ENCODE results near the gene BTBD6. TPM values are rescaled to one million over a fixed set of nuclear protein-coding genes. Genes with fewer than 3 reads are reported as not detected.
"Not testable (repeated sequence)": the region's sequence is repeated elsewhere in the genome, so short reads cannot be mapped to it uniquely, and the experiment has no call there.

The BTBD6 gene
- total and polyA plus RNA-seq, 5 donors from 2014 or later: 4.6 to 39.4 (median 12.8) TPM

DNA sequence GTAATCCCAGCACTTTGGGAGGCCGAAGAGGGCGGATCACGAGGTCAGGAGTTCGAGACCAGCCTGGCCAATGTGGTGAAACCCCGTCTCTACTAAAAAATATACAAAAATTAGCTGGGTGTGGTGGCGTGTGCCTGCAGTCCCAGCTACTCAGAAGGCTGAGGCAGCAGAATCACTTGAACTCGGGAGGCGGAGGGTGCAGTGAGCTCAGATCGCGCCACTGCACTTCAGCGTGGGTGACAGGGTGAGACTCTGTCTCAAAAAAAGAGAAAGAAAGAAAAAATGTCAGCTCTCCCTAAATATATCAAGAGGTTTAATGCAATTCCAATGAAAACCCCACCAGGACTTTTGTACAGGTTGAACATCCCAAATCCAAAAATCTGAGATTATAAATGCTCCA is 49.0 kb downstream of the BTBD6 start:
- peaks cover 44% of the 10 kb centered on the region for H3K4me1 ChIP-seq (ENCODE audit: control insufficient read depth, insufficient read depth, low read length, poor library complexity, severe bottlenecking)
- H3K9me3 Mint-ChIP-seq; H3K9me3 ChIP-seq (ENCODE audit: control insufficient read depth in 2 of 2, low read length in 2 of 2); H3K27ac ChIP-seq (ENCODE audit: insufficient read depth, low read length, poor library complexity, severe bottlenecking); H3K27me3 ChIP-seq (ENCODE audit: control insufficient read depth, insufficient read depth, low read length); H3K27me3 Mint-ChIP-seq; H3K36me3 ChIP-seq (ENCODE audit: control insufficient read depth, insufficient read depth, low read length); DNase-seq; H3K4me3 ChIP-seq (ENCODE audit: low read depth, low read length); H3K36me3 Mint-ChIP-seq; ATAC-seq (ENCODE audit: low read depth in 2 of 2): not testable (repeated sequence)
- Mint-ChIP-seq H3K27ac (peak overlapping the region in 1 of 3 donors; percentile 43), H3K4me3 (peak overlapping the region; percentile 29 to 58 (median 50)), H3K4me1 (peaks cover 12 to 59% (median 27%) of the 10 kb centered on the region in 4 donors)

DNA sequence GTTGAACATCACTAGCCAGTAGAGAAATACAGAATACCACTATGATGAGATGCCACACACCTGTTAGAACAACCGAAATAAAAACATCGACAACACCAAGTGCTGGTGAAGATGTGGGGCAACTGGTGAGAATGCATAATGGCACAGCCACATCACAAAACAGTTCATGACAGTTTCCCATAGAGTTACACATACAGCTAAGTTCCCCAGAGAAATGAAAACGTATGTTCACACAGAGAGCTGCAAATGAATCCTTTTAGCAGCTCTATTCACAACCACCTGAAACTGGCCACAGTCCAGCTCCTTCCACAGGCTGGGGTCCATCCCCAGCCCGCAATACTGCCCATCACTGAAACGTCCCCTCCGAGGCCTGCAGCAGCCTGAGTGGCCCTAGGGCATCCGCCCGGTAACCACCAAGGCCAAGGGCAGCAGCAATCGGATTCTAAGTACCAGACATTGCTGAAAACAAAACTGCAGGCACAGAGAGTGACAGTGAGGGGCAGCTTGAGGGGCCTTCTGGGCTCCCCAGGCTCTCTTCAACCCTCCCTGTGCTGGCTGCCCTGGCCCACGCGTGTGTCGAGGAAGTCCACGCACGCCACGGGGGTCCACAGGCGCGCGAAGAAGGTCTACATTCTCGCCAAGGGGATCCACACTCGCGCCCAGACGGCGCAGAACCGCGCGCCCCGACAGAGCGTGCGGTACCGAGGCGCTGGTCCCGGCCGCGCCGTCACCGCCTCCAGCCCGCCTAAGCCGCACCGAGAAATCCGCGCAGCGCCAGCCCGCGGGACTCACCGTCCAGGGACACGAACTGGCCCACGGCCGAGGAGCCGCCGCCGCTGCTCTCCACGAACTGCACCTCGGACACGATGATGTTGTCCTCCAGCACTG is 51.6 kb downstream of the BTBD6 start:
- Mint-ChIP-seq H3K4me1 (peaks cover 4 to 48% (median 29%) of the 10 kb centered on the region in 4 donors), H3K27me3 (no peaks in the 10 kb centered on the region), H3K9me3 (no peaks in the 10 kb centered on the region), H3K27ac (peak overlapping the region; percentile 68 to 92 (median 91)), H3K4me3 (peak overlapping the region; percentile 83 to 97 (median 90)), H3K36me3 (no peaks in the 10 kb centered on the region)
- DNase-seq: peak; percentile 16 to 41 (median 32)
- Histone ChIP-seq H3K27me3 (ENCODE audit: control insufficient read depth, insufficient read depth, low read length) (no peaks in the 10 kb centered on the region), H3K36me3 (ENCODE audit: control insufficient read depth, insufficient read depth, low read length) (no peaks in the 10 kb centered on the region), H3K4me1 (ENCODE audit: control insufficient read depth, insufficient read depth, low read length, poor library complexity, severe bottlenecking) (peaks cover 24% of the 10 kb centered on the region), H3K27ac (ENCODE audit: insufficient read depth, low read length, poor library complexity, severe bottlenecking) (peak overlapping the region; percentile 86), H3K4me3 (ENCODE audit: low read depth, low read length) (peak overlapping the region; percentile 63), H3K9me3 (ENCODE audit: control insufficient read depth in 2 of 2, low read length in 2 of 2) (no peaks in the 10 kb centered on the region)
- ATAC-seq (ENCODE audit: low read depth in 2 of 2): no peak

Other genes starting within 250 kb of the BTBD6 start
- gene CDCA4, start 227.4 kb upstream of the BTBD6 start, total RNA-seq: 16.5 TPM
- 10 to 100 TPM; 12.8 to 16.7 (median 14.9) TPM for gene CDCA4, start 227.4 kb upstream of the BTBD6 start, polyA plus RNA-seq
- 94.5 TPM for gene GPR132, start 183.1 kb upstream of the BTBD6 start, total RNA-seq
- gene GPR132, start 183.1 kb upstream of the BTBD6 start, polyA plus RNA-seq: 10 to 100 TPM in 3 of 4 donors, 1 to 10 TPM in 1; 8.8 to 17.5 (median 14.6) TPM
- 1.4 TPM for gene JAG2, start 79.8 kb upstream of the BTBD6 start, total RNA-seq
- gene JAG2, start 79.8 kb upstream of the BTBD6 start, polyA plus RNA-seq: under 1 TPM in 2 of 4 donors, not detected in 2; 0.05 to 0.23 TPM
- 15.3 TPM for gene NUDT14, start 67.2 kb upstream of the BTBD6 start, total RNA-seq
- 10 to 100 TPM in 2 of 4 donors, 1 to 10 TPM in 2; 6.5 to 18.1 (median 10.6) TPM for gene NUDT14, start 67.2 kb upstream of the BTBD6 start, polyA plus RNA-seq
- 58.9 TPM for gene BRF1, start 52.5 kb downstream of the BTBD6 start, total RNA-seq
- 1 to 10 TPM; 5.6 to 8.7 (median 7.5) TPM for gene BRF1, start 52.5 kb downstream of the BTBD6 start, polyA plus RNA-seq
- gene PACS2, start 66.2 kb downstream of the BTBD6 start, total RNA-seq: 64.0 TPM
- 1 to 10 TPM in 2 of 4 donors, under 1 TPM in 2; 0.72 to 3.4 (median 1.5) TPM for gene PACS2, start 66.2 kb downstream of the BTBD6 start, polyA plus RNA-seq
- 3.1 TPM for gene TEX22, start 150.0 kb downstream of the BTBD6 start, total RNA-seq
- under 1 TPM; 0.11 to 0.31 (median 0.21) TPM for gene TEX22, start 150.0 kb downstream of the BTBD6 start, polyA plus RNA-seq
- 123 TPM for gene MTA1, start 171.3 kb downstream of the BTBD6 start, total RNA-seq
- 1 to 10 TPM; 2.5 to 3.1 (median 3.0) TPM for gene MTA1, start 171.3 kb downstream of the BTBD6 start, polyA plus RNA-seq
- 37.1 TPM for gene CRIP2, start 226.3 kb downstream of the BTBD6 start, total RNA-seq
- gene CRIP2, start 226.3 kb downstream of the BTBD6 start, polyA plus RNA-seq: 100 to 1,000 TPM in 2 of 4 donors, 10 to 100 TPM in 2; 12.0 to 131 (median 72.9) TPM
- 558 TPM for gene CRIP1, start 238.4 kb downstream of the BTBD6 start, total RNA-seq
- gene CRIP1, start 238.4 kb downstream of the BTBD6 start, polyA plus RNA-seq: 1,000 to 10,000 TPM; 1,044 to 2,243 (median 1,681) TPM
- gene TEDC1, start 242.7 kb downstream of the BTBD6 start, total RNA-seq: 118 TPM
- gene TEDC1, start 242.7 kb downstream of the BTBD6 start, polyA plus RNA-seq: 10 to 100 TPM in 1 of 4 donors, 1 to 10 TPM in 3; 5.5 to 10.4 (median 7.9) TPM

Data from CD4-positive, CD25-positive, alpha-beta regulatory T cell (primary cell).